D721Med (cell line): Measurements from ENCODE around the gene CCR8.

Experiments
- DNase-seq: peaks from one replicate; pipeline ENCODE4 v3.0.0; 2011; ENCODE audit warnings: low spot score; ENCODE audit not compliant: insufficient read length
- FAIRE-seq: peaks from 2 replicates; lab custom pipeline; 2011; peaks lifted over from hg19 to GRCh38; lab: Jason Lieb, UNC
- CTCF ChIP-seq: IDR thresholded peaks from 2 replicates; pipeline ENCODE4 v1.5.1; 2012; ENCODE audit warnings: mild to moderate bottlenecking, control low read depth; ENCODE audit not compliant: insufficient read depth; ENCODE audit errors: missing control alignments

Gene CCR8

GRCh38 chr3:39286771-39287170, 42.7 kb upstream of the CCR8 start:
- TF ChIP-seq CTCF = no peak
- FAIRE-seq = no peak
- DNase-seq = no peak

- no peak for TF ChIP-seq CTCF
- no peak for FAIRE-seq
- no peak for DNase-seq
These were observed 42.0 kb upstream of the CCR8 start for GRCh38 chr3:39287216-39288164.

GRCh38 chr3:39288300-39288808, 41.2 kb upstream of the CCR8 start:
- peak; percentile 86 for DNase-seq
- FAIRE-seq = no peak
- peak; percentile 87 for TF ChIP-seq CTCF

GRCh38 chr3:39289107-39289506, 40.4 kb upstream of the CCR8 start:
- no peak for TF ChIP-seq CTCF
- DNase-seq (no peak), FAIRE-seq (no peak)

- FAIRE-seq (no peak), DNase-seq (no peak)
- no peak for TF ChIP-seq CTCF
These were observed 39.3 kb upstream of the CCR8 start for GRCh38 chr3:39290255-39290654.

- no peak for FAIRE-seq
- DNase-seq = peak; percentile 44
- peak; percentile 82 for TF ChIP-seq CTCF
These were observed 37.6 kb upstream of the CCR8 start for GRCh38 chr3:39291903-39292329.

GRCh38 chr3:39292961-39293360, 36.5 kb upstream of the CCR8 start:
- TF ChIP-seq CTCF = no peak
- no peak for DNase-seq
- FAIRE-seq = no peak
